ENCODE measurements around the gene SDC3.

Gene SDC3

GRCh38 chr1:30915491-30916230 is 7.1 kb upstream of the SDC3 start:
- no peak overlapping the region for H3K27ac ChIP-seq (ENCODE audit: low read depth, low read length)
- no peak overlapping the region for H4K5ac ChIP-seq (ENCODE audit: low read length)
- no peak overlapping the region for H3K18ac ChIP-seq (ENCODE audit: low read length)
- no peak overlapping the region for H4K8ac ChIP-seq (ENCODE audit: low read depth, low read length)
- no CpG with 5 or more reads among the region's 13 CpGs for WGBS (ENCODE audit: extremely low coverage, insufficient coverage, low lambda C conversion rate)
- no peak overlapping the region for H3K4me3 ChIP-seq (ENCODE audit: low read length)
- no peaks in the 10 kb centered on the region for H3K79me2 ChIP-seq (ENCODE audit: control insufficient read depth, insufficient read depth, low read length)
- no peak overlapping the region for H3K4me2 ChIP-seq (ENCODE audit: low read length)
- H3K27me3 ChIP-seq (ENCODE audit: insufficient read depth, low read length, poor library complexity), result no peaks in the 10 kb centered on the region
- no peak overlapping the region for H3K23ac ChIP-seq (ENCODE audit: low read length)
- H3K79me1 ChIP-seq (ENCODE audit: low read length), result no peaks in the 10 kb centered on the region
- no peaks in the 10 kb centered on the region for H3K36me3 ChIP-seq (ENCODE audit: control insufficient read depth, insufficient read depth, low read length)
- H3K4me1 ChIP-seq (ENCODE audit: control insufficient read depth, low read depth, low read length), result peaks cover 5% of the 10 kb centered on the region
- H3K56ac ChIP-seq (ENCODE audit: low read length), result no peak overlapping the region
- no peak overlapping the region for H2BK120ac ChIP-seq (ENCODE audit: low read depth, low read length)
- H3K9ac ChIP-seq (ENCODE audit: low read length), result no peak overlapping the region
- no peak overlapping the region for H2BK15ac ChIP-seq (replicated peaks; ENCODE audit: low read depth)
- H3K4ac ChIP-seq (ENCODE audit: low read depth, low read length), result no peak overlapping the region
- no peak for DNase-seq
- H2AK5ac ChIP-seq (ENCODE audit: low read length), result no peak overlapping the region
- no peak overlapping the region for H2BK5ac ChIP-seq (ENCODE audit: low read length)

GRCh38 chr1:30914931-30915330 is 6.4 kb upstream of the SDC3 start:
- Histone ChIP-seq H3K9ac (ENCODE audit: low read length) (no peak overlapping the region), H2BK15ac (replicated peaks; ENCODE audit: low read depth) (no peak overlapping the region), H3K4me2 (ENCODE audit: low read length) (no peak overlapping the region), H3K4me3 (ENCODE audit: low read length) (no peak overlapping the region), H4K8ac (ENCODE audit: low read depth, low read length) (no peak overlapping the region), H2AK5ac (ENCODE audit: low read length) (no peak overlapping the region), H3K79me1 (ENCODE audit: low read length) (no peaks in the 10 kb centered on the region), H2BK120ac (ENCODE audit: low read depth, low read length) (no peak overlapping the region), H3K79me2 (ENCODE audit: control insufficient read depth, insufficient read depth, low read length) (no peaks in the 10 kb centered on the region), H3K36me3 (ENCODE audit: control insufficient read depth, insufficient read depth, low read length) (no peaks in the 10 kb centered on the region), H3K4ac (ENCODE audit: low read depth, low read length) (no peak overlapping the region), H3K27me3 (ENCODE audit: insufficient read depth, low read length, poor library complexity) (no peaks in the 10 kb centered on the region), H4K5ac (ENCODE audit: low read length) (no peak overlapping the region), H3K56ac (ENCODE audit: low read length) (no peak overlapping the region), H3K27ac (ENCODE audit: low read depth, low read length) (no peak overlapping the region), H3K23ac (ENCODE audit: low read length) (no peak overlapping the region), H3K4me1 (ENCODE audit: control insufficient read depth, low read depth, low read length) (peaks cover 5% of the 10 kb centered on the region), H3K18ac (ENCODE audit: low read length) (no peak overlapping the region), H2BK5ac (ENCODE audit: low read length) (no peak overlapping the region)
- DNase-seq, result no peak
- WGBS (ENCODE audit: extremely low coverage, insufficient coverage, low lambda C conversion rate), result no CpG with 5 or more reads among the region's 4 CpGs

- no peak for DNase-seq
- Histone ChIP-seq H3K18ac (ENCODE audit: low read length) (no peak overlapping the region), H4K8ac (ENCODE audit: low read depth, low read length) (no peak overlapping the region), H3K4ac (ENCODE audit: low read depth, low read length) (no peak overlapping the region), H3K23ac (ENCODE audit: low read length) (no peak overlapping the region), H3K4me1 (ENCODE audit: control insufficient read depth, low read depth, low read length) (peaks cover 8% of the 10 kb centered on the region), H3K4me3 (ENCODE audit: low read length) (no peak overlapping the region), H2BK120ac (ENCODE audit: low read depth, low read length) (no peak overlapping the region), H3K79me2 (ENCODE audit: control insufficient read depth, insufficient read depth, low read length) (no peaks in the 10 kb centered on the region), H3K27me3 (ENCODE audit: insufficient read depth, low read length, poor library complexity) (no peaks in the 10 kb centered on the region), H3K4me2 (ENCODE audit: low read length) (no peak overlapping the region), H3K9ac (ENCODE audit: low read length) (no peak overlapping the region), H4K5ac (ENCODE audit: low read length) (no peak overlapping the region), H3K79me1 (ENCODE audit: low read length) (no peaks in the 10 kb centered on the region), H3K36me3 (ENCODE audit: control insufficient read depth, insufficient read depth, low read length) (no peaks in the 10 kb centered on the region), H2BK15ac (replicated peaks; ENCODE audit: low read depth) (no peak overlapping the region), H3K27ac (ENCODE audit: low read depth, low read length) (no peak overlapping the region), H2AK5ac (ENCODE audit: low read length) (no peak overlapping the region), H3K56ac (ENCODE audit: low read length) (no peak overlapping the region), H2BK5ac (ENCODE audit: low read length) (no peak overlapping the region)
- no CpG with 5 or more reads among the region's 3 CpGs for whole genome bisulfite sequencing (ENCODE audit: extremely low coverage, insufficient coverage, low lambda C conversion rate)
Observed at GRCh38 chr1:30914587-30914922, 6.0 kb upstream of the SDC3 start.

GRCh38 chr1:30912913-30913652 is 4.5 kb upstream of the SDC3 start:
- Histone ChIP-seq H2BK15ac (replicated peaks; ENCODE audit: low read depth) (no peak overlapping the region), H3K27me3 (ENCODE audit: insufficient read depth, low read length, poor library complexity) (no peaks in the 10 kb centered on the region), H3K9ac (ENCODE audit: low read length) (no peak overlapping the region), H3K36me3 (ENCODE audit: control insufficient read depth, insufficient read depth, low read length) (no peaks in the 10 kb centered on the region), H3K56ac (ENCODE audit: low read length) (no peak overlapping the region), H2BK120ac (ENCODE audit: low read depth, low read length) (no peak overlapping the region), H3K79me1 (ENCODE audit: low read length) (no peaks in the 10 kb centered on the region), H3K23ac (ENCODE audit: low read length) (no peak overlapping the region), H4K8ac (ENCODE audit: low read depth, low read length) (no peak overlapping the region), H3K27ac (ENCODE audit: low read depth, low read length) (no peak overlapping the region), H2AK5ac (ENCODE audit: low read length) (no peak overlapping the region), H3K4me2 (ENCODE audit: low read length) (no peak overlapping the region), H3K18ac (ENCODE audit: low read length) (no peak overlapping the region), H3K4me1 (ENCODE audit: control insufficient read depth, low read depth, low read length) (peaks cover 8% of the 10 kb centered on the region), H3K4ac (ENCODE audit: low read depth, low read length) (no peak overlapping the region), H4K5ac (ENCODE audit: low read length) (no peak overlapping the region), H2BK5ac (ENCODE audit: low read length) (no peak overlapping the region), H3K4me3 (ENCODE audit: low read length) (no peak overlapping the region), H3K79me2 (ENCODE audit: control insufficient read depth, insufficient read depth, low read length) (no peaks in the 10 kb centered on the region)
- no CpG with 5 or more reads among the region's 10 CpGs for WGBS (ENCODE audit: extremely low coverage, insufficient coverage, low lambda C conversion rate)
- no peak for DNase-seq

GRCh38 chr1:30912224-30912623 is 3.7 kb upstream of the SDC3 start:
- peaks cover 2% of the 10 kb centered on the region for H3K79me2 ChIP-seq (ENCODE audit: control insufficient read depth, insufficient read depth, low read length)

More at GRCh38 chr1:30912224-30912623, 3.7 kb upstream of the SDC3 start:
- Histone ChIP-seq H3K9ac (ENCODE audit: low read length) (no peak overlapping the region), H3K18ac (ENCODE audit: low read length) (no peak overlapping the region), H2BK120ac (ENCODE audit: low read depth, low read length) (no peak overlapping the region), H3K27me3 (ENCODE audit: insufficient read depth, low read length, poor library complexity) (no peaks in the 10 kb centered on the region), H3K4me1 (ENCODE audit: control insufficient read depth, low read depth, low read length) (peaks cover 11% of the 10 kb centered on the region), H3K79me1 (ENCODE audit: low read length) (peaks cover 3% of the 10 kb centered on the region), H4K5ac (ENCODE audit: low read length) (no peak overlapping the region), H3K56ac (ENCODE audit: low read length) (no peak overlapping the region), H2BK5ac (ENCODE audit: low read length) (no peak overlapping the region), H4K8ac (ENCODE audit: low read depth, low read length) (no peak overlapping the region), H3K27ac (ENCODE audit: low read depth, low read length) (no peak overlapping the region), H3K4me2 (ENCODE audit: low read length) (no peak overlapping the region), H2AK5ac (ENCODE audit: low read length) (no peak overlapping the region), H3K4me3 (ENCODE audit: low read length) (no peak overlapping the region), H3K23ac (ENCODE audit: low read length) (no peak overlapping the region), H3K4ac (ENCODE audit: low read depth, low read length) (no peak overlapping the region), H2BK15ac (replicated peaks; ENCODE audit: low read depth) (no peak overlapping the region), H3K36me3 (ENCODE audit: control insufficient read depth, insufficient read depth, low read length) (no peaks in the 10 kb centered on the region)
- no CpG with 5 or more reads among the region's 6 CpGs for WGBS (ENCODE audit: extremely low coverage, insufficient coverage, low lambda C conversion rate)
- no peak for DNase-seq

All from mesendoderm (in vitro differentiated cells).